GM18861 (cell line): Measurements from ENCODE around the gene SPAG8.
A peak's percentile ranks its signal among the peaks of the same experiment; 100 is the strongest.

Source experiments
- ATAC-seq: cut with Tn5 transposase; IDR thresholded peaks from one replicate; pipeline ENCODE4 v1.9.1; 2021; ENCODE audit not compliant: unreplicated experiment

The SPAG8 gene, protein sequence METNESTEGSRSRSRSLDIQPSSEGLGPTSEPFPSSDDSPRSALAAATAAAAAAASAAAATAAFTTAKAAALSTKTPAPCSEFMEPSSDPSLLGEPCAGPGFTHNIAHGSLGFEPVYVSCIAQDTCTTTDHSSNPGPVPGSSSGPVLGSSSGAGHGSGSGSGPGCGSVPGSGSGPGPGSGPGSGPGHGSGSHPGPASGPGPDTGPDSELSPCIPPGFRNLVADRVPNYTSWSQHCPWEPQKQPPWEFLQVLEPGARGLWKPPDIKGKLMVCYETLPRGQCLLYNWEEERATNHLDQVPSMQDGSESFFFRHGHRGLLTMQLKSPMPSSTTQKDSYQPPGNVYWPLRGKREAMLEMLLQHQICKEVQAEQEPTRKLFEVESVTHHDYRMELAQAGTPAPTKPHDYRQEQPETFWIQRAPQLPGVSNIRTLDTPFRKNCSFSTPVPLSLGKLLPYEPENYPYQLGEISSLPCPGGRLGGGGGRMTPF

DNA sequence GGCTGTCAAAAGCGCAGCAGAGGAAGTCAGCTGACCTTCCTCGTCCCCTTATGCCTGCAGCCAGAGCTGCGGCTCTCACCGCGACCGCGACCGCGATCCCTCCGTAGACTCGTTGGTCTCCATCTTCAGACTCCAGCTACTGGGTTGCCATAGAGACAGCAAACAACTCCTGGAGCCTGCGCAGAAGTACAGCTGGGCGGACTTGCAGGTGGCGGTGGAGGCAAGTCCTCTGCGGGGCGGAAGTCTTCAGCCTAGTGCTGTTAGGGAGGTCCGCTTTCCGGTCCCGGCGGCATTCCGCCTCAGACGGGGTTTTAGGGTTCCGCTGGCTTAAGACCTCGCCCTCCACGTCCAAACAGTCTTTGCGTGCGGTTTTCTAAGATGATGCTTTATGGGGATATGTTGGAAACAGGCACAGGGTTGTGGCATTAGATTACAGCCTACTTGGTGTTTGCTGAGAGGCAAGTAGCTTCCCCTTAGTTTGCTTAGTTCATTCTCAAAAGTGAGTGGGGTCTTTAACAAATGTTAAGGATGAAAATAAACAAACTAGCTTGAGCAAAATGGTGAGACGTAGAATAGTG is at the start of gene SPAG8:
Gene SPAG8, minus strand, starts transcription at position 238 of the 578 bp plus-strand sequence. Its CDS starts 115 bp downstream, at position 123.
- peak; percentile 31 for ATAC-seq

DNA sequence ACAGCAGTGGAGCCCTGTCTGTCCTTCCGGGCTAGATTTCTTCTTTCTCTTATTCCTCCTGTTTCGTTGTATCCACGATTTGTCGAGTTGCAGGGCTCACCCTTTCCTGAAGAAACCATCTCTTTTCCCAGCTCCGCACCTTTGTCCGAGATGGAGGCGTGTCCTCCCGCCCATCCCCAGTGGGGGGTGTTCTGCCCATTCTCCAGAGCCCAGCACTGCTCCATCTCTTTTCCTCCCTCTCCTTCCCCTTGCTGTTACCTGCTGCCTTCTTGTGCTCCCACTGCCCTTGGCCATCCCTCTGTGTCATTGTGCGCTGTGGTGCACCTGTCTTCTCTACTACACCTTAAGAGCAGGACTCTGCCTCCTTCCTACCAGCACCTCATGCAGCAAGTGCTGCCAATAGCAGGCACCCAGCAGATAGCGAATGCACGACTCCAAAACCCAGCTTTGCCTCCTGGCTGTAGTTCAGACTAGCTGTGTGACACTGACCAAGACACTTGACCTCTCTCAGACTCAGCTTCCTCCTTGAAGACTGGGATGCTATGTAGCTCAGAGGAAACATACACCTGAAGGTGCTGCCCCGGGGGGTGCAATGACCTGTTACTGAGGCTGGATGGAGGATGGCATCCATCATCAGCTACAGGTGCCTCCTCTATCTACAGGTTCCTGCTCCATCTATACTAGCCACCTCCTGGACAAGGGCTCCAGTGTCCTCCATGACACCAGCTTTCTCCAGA is 49.3 kb upstream of the SPAG8 start:
- ATAC-seq, result no peak

DNA sequence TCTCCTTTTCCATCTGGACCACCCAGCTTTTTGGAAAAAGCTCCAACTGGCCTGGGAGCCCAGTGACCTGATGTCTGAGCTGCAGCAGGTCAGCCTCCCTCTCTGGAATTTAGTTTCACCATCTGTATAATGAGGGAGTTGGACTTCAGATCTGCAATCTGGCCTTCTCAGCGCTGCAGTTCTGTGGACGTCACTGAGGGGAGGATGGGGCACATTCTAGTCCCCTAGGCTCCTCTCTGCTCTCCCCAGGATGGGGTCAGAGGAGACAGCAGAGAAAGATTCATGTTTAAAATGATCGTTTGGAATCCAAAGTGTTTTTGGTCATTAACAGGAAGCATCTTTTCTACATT is 47.9 kb upstream of the SPAG8 start:
- no peak for ATAC-seq

DNA sequence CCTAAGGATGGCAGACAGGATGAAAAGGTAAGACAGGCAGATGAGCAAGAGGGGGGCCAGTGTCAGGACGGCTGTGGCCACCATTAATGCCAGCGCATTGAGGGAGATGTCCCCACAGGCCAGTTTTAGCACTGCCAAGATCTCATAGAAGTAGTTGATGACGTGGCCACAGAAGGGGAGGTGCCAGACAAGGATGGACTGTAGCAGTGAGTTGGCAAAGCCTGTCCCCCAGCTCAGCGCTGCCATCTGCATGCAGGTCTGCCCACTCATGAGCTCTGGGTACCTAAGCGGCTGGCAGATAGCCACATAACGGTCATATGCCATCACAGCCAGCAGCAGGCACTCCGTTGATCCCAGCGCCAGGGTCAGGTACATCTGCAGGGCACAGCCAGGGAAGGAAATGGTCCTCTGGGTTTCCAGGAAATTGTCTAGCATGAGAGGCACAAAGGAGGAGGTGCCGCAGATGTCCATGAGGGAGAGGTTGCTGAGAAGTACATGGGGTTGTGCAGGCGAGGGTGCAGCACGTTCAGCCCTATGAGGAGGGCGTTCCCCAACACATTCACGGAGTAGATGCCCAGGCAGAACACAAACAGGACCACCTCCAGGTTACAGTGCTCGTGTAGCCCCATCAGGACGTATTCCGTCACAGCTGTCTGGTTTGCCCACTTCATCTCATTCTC is 47.4 kb upstream of the SPAG8 start:
- no peak for ATAC-seq

DNA sequence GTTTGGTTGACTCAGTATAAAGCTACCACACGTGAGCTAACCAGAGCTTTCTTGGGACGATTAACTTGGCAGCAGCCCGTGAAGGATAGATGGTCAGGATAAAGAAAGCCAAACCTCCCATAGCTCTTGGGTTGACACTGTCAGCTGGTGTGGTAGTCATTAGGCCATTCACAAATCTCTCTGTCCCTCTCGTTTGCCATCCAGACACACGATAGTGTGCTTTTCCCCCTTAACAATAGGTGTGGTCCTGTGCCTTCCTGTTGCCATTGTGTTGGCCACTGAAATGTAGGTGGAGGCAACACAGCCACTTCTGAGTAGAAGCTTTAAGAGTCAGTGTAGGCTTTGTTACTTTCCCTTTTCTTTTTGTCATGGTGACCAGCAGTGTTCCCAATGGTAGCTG is 46.4 kb upstream of the SPAG8 start:
- no peak for ATAC-seq

DNA sequence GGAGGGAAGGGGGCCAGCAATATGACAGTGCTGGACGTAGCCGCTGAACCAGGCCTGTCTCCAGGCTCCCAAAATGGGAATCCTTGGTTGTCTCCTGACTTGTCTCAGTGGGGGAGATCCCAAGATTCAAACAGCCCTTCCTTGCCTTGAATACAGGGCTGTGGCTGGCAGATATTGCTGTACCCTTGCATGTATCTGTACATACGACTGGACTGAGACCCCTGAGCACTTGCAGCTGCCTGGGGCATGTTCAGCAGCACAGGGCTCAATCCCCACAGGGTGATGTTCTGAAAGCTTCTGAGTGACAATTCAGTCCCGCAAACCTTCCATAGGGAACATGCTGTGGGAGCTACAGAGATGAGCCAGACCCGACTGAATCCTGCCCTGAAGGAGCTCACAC is 44.8 kb upstream of the SPAG8 start:
- no peak for ATAC-seq

DNA sequence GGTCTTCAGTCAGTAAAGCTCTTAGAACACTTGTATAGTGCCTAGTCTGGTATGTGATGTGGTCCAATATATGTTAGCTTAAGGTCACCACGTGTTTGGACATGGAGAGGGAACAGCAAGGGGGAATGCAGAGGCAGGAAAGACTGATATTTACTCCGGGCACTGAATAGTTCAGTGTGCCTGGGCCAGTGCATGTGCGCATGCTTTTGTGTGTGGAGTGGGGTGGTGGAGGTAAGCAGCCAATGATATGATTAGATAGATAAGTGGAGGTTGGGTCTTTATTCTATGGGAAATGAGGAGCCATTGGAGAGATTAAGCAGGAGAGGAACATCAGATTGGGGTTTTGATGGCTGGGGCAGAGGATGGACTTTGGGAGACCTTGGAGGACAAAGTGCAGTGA is 44.1 kb upstream of the SPAG8 start:
- no peak for ATAC-seq

DNA sequence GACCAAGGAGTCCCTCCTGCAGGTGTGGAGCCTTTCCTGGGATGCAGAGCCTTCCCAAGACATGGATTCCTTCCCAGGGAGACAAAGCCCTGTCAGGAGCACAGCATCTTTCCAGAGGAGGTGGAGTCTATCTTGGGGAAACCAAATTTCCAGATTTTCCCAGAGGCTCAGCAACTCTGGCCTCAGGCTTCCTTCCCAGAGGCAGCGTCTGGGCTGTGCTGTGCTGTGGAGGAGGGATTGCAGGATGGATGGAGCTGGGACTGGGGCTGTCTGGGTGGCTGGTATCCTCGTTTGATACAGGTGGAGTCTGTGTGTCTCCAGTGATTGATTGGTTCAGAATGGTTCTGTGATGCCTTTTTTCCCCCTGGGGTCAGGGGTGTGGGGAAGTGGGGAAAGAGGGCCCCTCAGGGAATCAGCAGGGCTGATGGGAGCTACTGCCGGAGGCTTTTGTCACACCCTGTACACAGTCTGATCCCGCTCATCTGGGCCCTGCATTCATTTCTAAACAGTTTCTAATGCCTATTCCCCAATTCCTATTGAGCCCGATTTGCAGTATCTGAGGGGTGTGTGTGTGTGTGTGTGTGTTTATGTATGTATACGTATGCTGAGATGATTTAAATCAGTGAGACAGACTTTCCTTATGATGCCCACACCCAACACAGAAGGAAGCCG is 42.2 kb upstream of the SPAG8 start:
- ATAC-seq, result no peak

DNA sequence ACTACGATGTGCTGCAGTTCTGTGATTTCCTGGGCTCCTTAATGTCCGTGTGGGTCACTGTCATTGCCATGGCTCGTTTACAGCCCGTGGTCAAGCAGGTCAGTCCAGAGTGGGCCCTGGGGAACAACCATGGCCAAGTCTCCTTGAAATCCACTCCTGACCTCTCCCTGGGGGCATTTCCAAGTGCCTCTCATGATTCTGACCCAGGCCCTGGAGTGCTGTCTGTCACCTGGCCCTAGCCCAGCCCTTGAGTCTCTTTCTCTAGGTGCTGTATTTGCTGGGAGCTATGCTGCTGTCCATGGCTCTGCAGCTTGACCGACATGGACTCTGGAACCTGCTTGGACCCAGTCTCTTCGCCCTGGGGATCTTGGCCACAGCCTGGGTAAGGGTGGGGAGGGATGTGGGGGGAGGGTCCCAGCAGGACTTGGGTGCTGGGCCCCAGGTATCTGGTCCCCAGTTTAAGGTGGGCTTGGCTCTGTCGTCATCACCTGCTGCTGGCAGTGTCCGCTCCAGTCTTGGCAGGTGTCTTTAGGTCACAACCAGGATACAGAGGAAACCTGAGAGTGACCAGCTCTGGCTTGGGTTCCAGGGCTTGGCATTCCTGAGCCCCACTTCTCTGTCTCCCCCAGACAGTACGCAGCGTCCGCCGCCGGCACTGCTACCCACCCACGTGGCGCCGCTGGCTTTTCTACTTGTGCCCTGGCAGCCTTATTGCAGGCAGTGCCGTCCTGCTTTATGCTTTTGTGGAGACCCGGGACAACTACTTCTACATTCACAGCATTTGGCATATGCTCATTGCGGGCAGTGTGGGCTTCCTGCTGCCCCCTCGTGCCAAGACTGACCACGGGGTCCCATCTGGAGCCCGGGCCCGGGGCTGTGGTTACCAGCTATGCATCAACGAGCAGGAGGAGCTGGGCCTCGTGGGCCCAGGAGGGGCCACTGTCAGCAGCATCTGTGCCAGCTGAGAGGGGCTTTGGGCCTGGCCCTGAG is 41.1 kb upstream of the SPAG8 start:
- ATAC-seq, result no peak

DNA sequence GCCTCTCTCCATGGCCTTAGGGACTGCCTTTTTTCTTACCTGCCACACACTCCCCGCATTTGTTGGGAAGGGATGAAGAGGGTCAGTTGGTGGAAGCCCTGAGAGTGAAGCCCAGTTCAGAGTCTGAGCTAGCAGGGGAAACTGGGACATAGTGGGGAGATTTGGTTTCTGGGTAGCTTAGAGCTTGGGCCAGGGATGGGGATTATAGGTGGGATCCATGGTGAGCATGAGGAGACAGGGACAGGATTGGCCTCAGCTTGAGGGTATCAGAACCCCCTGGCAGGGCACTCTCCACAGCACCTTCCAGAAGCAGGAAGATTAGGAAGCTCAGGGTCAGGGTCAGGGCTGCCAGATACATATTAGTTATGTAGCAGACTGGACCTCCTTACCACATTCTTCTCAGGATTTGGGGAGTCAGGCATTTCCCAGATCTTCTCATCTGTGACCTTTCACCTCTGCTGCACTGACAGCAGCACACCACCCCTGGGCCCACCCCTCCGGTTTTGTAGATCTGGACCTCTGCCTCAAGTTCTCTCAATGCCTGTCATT is 40.3 kb upstream of the SPAG8 start:
- no peak for ATAC-seq

DNA sequence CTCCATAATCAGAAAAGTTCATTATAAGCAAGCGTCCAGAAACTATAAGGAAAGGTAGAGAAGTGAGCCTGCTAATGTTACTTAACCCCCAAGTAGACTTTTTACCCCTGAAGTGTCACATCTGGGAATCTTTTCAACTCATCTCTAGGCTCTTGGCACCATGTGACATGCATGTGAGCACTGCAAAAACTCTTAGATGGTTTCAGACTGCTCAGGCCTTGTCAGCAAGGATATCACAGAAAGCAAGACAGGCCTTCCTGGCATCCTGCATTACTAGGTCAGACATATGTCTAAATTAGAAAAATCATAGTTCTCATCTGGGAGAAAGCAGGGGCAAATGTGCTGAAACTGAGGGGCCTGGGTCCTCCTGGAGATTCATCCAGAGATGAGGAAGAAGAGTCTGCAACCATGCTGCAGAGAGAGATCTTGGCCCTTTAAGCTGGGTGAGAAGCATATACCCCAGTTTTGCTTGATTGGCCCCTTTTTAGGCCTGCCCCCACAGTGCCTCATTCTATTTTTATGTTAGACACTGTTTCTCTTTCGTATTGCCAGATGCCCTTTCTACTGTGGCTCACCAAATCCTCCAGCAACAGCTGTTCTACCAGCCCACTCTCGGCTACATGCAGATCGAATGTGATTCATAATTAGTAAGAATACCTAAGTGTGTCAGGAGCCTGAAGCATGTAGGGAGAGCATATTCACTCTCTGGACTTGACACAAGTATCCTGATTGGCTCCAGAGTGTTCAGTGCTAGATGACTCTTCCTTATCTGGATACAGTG is 35.9 kb upstream of the SPAG8 start:
- peak; percentile 89 for ATAC-seq

DNA sequence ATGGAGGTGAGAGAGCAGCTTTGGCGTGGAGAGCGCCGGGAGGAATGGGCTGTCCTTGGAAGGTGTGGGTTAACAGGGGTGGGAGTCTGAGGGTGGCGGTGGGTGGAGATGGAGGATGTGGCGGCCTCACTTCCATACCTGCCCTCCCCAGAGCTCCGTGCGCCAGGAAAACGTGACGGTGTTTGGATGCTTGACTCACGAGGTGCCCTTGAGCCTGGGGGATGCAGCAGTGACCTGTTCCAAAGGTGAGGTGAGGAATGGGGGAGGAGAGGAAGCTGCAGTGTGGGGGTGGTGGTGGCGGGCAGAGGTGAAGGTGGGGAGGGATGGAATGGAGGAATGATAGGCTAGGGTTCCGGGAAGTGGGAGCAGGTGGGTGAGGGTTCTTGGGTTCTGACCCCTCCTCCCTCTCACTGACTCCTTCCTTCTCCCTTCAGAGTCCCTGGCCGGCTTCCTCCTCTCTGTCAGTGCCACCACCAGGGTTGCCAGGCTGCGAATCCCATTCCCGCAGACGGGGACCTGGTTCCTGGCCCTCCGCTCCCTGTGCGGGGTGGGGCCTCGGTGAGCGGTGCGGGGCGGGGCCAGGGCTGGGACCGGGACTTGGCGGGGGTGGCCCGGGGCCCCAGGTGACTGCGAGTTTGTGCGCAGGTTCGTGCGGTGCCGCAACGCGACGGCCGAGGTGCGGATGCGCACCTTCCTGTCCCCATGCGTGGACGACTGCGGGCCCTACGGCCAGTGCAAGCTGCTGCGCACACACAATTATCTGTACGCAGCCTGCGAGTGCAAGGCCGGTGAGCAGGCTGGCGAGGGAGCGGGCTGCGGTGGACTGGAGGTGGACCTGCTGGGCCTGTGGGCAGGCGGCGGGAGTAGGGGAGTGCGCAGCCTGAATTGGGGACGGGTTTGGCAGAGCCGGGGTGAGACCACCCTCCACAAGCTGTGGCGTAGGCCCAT is 34.0 kb upstream of the SPAG8 start:
- no peak for ATAC-seq

DNA sequence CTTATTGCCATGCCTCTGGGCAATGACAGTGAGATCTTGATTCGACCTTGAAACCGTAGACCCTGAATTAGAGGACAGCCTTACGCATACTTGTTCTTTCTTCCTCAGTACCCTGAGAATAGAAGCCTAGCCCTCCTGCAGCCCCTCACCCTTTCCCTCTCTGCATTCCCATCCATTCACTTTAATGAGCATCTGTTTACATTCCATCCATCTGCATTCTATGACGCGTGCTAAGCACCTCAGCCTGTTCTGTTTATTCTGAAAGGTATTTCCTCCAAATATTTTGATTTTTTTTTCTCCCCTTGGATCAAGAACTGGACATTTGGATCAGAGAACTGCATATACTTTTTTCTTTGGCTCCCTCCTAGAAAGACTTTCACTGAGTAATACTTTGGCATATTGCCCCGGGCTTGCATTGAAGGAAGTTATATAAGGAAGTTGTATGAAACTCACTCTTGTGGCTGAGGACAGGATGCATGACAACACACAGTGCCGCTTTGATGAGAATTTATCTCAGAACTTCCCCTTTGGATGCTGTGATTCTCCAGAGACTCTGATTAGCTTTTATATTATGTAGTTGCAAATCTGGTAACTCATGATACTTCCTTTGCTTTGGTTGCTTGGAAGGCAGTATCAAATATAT is 32.7 kb upstream of the SPAG8 start:
- no peak for ATAC-seq

DNA sequence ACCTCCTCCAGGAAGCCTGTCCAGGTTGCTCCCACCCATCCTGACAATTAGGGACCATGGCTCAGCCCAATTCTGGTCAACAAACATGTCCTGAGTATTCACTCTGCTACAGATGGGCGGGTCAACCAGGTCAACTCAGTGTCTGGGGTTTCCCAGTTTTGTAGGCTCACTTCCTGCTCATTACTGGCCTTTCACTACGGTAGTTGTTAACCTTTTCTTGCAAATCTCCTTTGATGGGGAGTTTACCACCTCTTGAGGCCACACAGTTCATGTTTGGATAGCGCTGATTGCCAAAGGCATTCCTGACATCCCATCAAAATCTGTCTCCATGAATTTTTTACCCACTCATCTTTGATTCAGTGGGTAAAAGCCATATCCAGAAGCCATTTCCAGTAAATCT is 30.7 kb upstream of the SPAG8 start:
- ATAC-seq, result peak; percentile 65

DNA sequence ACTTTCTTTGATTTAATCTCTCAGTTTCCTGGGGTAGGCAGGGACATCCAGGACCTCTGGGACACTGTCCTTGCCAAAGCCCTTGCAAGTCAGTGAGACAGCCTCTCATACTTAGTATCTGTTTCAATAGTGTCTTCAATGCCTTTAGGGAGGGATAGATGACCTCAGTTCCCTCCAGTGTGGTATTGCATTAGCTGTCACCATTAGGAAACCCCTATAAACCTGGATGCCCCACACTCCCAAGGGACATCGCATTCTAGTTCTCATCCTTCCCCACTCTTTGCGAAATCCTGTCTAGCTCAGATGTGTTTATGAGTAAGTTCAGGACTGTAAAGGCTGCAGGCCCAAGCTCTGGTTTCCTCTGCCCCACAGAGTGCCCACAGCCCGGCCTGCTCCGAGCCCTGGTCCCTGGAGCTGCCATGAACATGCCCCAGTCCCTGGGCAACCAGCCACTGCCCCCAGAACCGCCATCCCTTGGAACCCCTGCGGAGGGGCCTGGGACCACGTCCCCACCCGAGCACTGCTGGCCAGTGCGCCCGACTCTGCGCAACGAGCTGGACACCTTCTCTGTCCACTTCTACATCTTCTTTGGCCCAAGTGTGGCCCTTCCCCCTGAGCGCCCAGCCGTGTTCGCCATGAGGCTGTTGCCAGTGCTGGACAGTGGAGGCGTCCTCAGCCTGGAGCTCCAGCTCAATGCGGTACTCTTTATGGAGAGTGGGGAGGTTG is 30.1 kb upstream of the SPAG8 start:
- no peak for ATAC-seq

DNA sequence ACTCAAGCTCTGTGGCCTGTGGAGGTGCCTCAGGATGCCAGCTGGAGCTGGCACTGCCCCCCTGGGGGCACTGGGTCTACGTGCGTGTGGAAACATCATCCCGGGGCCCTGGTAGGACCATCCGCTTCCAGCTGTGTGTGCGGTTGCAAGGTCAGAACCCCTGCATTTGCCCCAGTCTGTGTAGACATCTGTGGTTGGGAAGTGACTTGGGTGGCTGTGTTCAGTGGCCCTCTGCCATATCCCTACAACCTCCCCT is 29.5 kb upstream of the SPAG8 start:
- no peak for ATAC-seq
